ENCODE results near the gene BANF1. TPM values are rescaled to one million over a fixed set of nuclear protein-coding genes. Genes with fewer than 3 reads are reported as not detected.

BANF1 gene
- total and polyA plus RNA-seq, 2 of the 13 experiments (the other 11 are each of a cell fraction or from before 2014, with no cell fraction given): 40.5 to 86.5 TPM

DNA sequence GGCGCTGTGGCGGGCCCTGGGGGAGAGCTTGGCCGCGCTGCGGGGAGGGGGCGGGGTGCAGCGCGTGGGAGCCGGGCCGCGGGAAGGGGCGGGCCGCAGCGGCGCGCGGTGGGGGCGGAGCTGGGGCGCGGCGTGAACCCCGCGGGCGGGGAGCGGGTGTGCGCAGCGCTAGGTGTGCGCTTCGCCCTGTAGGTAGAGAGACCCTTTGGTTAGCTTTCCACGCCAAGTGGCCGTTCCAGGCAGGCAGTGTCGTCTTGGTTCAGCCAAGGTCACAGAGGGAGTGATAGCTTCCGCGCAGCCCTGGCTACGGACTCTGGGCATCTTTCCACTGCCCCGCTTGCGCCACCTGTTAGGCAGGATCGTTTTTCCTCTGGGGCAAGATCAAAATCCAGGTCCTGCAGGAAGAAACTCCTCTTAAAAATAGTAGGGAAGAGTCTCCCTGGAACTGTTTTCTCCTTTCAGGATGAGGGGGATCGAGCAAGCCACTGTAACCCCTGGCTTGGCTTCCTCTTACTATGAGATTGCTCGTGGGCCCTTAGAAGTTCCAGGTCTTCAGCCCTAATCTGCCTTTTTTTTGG, 434 bp downstream of the BANF1 start (continued):
- TF ChIP-seq ZNF589 (CRISPR knock-in tag; conservative IDR thresholded peaks at IDR 0.05) (no peak), HMG20B (CRISPR knock-in tag; conservative IDR thresholded peaks at IDR 0.05) (no peak), ZNF451 (CRISPR knock-in tag; IDR thresholded peaks at IDR 0.05) (no peak), MXD4 (CRISPR knock-in tag; IDR thresholded peaks at IDR 0.05) (no peak), CREBL2 (CRISPR knock-in tag; IDR thresholded peaks at IDR 0.05; ENCODE audit: borderline replicate concordance) (no peak), ZSCAN20 (CRISPR knock-in tag; IDR thresholded peaks at IDR 0.05; ENCODE audit: borderline replicate concordance) (no peak), MTA1 (CRISPR knock-in tag; IDR thresholded peaks at IDR 0.05; ENCODE audit: borderline replicate concordance) (no peak), FOXK2 (IDR thresholded peaks at IDR 0.05) (no peak), ZNF501 (CRISPR knock-in tag; IDR thresholded peaks at IDR 0.05) (no peak), ZNF362 (CRISPR knock-in tag; IDR thresholded peaks at IDR 0.05; ENCODE audit: borderline replicate concordance) (no peak), GABPB1 (CRISPR knock-in tag; IDR thresholded peaks at IDR 0.05) (no peak), ZNF598 (CRISPR knock-in tag; IDR thresholded peaks at IDR 0.05; ENCODE audit: borderline replicate concordance) (no peak), TEF (CRISPR knock-in tag; IDR thresholded peaks at IDR 0.05) (0 out of 2 replicates have a peak, but pooled peaks have one; percentile 3), ZNF549 (CRISPR knock-in tag; IDR thresholded peaks at IDR 0.05) (no peak), JARID2 (CRISPR knock-in tag; IDR thresholded peaks at IDR 0.05; ENCODE audit: insufficient replicate concordance) (no peak), FOXJ3 (CRISPR knock-in tag; IDR thresholded peaks at IDR 0.05; ENCODE audit: borderline replicate concordance) (0 out of 2 replicates have a peak, but pooled peaks have one; percentile 15), RAD21 (CRISPR knock-in tag; IDR thresholded peaks at IDR 0.05) (no peak), KMT2A (CRISPR knock-in tag; IDR thresholded peaks at IDR 0.05) (no peak), XRCC5 (optimal IDR thresholded peaks at IDR 0.05; ENCODE audit: low read length) (no peak), TRIM24 (CRISPR knock-in tag; IDR thresholded peaks at IDR 0.05) (no peak)
- TF ChIP-seq, protein P1, sequence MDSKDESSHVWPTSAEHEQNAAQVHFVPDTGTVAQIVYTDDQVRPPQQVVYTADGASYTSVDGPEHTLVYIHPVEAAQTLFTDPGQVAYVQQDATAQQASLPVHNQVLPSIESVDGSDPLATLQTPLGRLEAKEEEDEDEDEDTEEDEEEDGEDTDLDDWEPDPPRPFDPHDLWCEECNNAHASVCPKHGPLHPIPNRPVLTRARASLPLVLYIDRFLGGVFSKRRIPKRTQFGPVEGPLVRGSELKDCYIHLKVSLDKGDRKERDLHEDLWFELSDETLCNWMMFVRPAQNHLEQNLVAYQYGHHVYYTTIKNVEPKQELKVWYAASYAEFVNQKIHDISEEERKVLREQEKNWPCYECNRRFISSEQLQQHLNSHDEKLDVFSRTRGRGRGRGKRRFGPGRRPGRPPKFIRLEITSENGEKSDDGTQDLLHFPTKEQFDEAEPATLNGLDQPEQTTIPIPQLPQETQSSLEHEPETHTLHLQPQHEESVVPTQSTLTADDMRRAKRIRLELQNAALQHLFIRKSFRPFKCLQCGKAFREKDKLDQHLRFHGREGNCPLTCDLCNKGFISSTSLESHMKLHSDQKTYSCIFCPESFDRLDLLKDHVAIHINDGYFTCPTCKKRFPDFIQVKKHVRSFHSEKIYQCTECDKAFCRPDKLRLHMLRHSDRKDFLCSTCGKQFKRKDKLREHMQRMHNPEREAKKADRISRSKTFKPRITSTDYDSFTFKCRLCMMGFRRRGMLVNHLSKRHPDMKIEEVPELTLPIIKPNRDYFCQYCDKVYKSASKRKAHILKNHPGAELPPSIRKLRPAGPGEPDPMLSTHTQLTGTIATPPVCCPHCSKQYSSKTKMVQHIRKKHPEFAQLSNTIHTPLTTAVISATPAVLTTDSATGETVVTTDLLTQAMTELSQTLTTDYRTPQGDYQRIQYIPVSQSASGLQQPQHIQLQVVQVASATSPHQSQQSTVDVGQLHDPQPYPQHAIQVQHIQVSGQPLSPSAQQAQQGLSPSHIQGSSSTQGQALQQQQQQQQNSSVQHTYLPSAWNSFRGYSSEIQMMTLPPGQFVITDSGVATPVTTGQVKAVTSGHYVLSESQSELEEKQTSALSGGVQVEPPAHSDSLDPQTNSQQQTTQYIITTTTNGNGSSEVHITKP (CRISPR knock-in tag; IDR thresholded peaks at IDR 0.05; ENCODE audit: low read depth): no peak
- TF ChIP-seq, protein P2, sequence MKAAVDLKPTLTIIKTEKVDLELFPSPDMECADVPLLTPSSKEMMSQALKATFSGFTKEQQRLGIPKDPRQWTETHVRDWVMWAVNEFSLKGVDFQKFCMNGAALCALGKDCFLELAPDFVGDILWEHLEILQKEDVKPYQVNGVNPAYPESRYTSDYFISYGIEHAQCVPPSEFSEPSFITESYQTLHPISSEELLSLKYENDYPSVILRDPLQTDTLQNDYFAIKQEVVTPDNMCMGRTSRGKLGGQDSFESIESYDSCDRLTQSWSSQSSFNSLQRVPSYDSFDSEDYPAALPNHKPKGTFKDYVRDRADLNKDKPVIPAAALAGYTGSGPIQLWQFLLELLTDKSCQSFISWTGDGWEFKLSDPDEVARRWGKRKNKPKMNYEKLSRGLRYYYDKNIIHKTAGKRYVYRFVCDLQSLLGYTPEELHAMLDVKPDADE (CRISPR knock-in tag; IDR thresholded peaks at IDR 0.05): no peak
- TF ChIP-seq, protein P3, sequence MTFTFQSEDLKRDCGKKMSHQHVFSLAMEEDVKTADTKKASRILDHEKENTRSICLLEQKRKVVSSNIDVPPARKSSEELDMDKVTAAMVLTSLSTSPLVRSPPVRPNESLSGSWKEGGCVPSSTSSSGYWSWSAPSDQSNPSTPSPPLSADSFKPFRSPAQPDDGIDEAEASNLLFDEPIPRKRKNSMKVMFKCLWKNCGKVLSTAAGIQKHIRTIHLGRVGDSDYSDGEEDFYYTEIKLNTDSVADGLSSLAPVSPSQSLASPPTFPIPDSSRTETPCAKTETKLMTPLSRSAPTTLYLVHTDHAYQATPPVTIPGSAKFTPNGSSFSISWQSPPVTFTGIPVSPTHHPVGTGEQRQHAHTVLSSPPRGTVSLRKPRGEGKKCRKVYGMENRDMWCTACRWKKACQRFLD (CRISPR knock-in tag; IDR thresholded peaks at IDR 0.05; ENCODE audit: borderline replicate concordance): no peak

Data from HepG2 (cell line).